ENCODE results near the gene AOC1.

AOC1 gene

GRCh38 chr7:150851492-150852370, 586 bp upstream of the AOC1 start:
- no peak for TF ChIP-seq CTCF (IDR thresholded peaks at IDR 0.05; ENCODE audit: borderline replicate concordance, insufficient read depth, low read depth, low read length)

GRCh38 chr7:150854066-150855000, 2.0 kb downstream of the AOC1 start:
- TF ChIP-seq CTCF (IDR thresholded peaks at IDR 0.05; ENCODE audit: borderline replicate concordance, insufficient read depth, low read depth, low read length), result no peak
- H3K4me3 ChIP-seq (ENCODE audit: low read depth, low read length), result no peak overlapping the region

More at GRCh38 chr7:150851492-150852370, 586 bp upstream of the AOC1 start:
- H3K4me3 ChIP-seq (ENCODE audit: low read depth, low read length), result no peak overlapping the region

- no peak overlapping the region for H3K4me3 ChIP-seq (ENCODE audit: low read depth, low read length)
- no peak for TF ChIP-seq CTCF (IDR thresholded peaks at IDR 0.05; ENCODE audit: borderline replicate concordance, insufficient read depth, low read depth, low read length)
Measured at GRCh38 chr7:150855046-150855445, 2.7 kb downstream of the AOC1 start.

- TF ChIP-seq CTCF (IDR thresholded peaks at IDR 0.05; ENCODE audit: borderline replicate concordance, insufficient read depth, low read depth, low read length), result no peak
- no peak overlapping the region for H3K4me3 ChIP-seq (ENCODE audit: low read depth, low read length)
Measured at GRCh38 chr7:150855476-150856302, 3.4 kb downstream of the AOC1 start.

GRCh38 chr7:150856303-150857275, 4.3 kb downstream of the AOC1 start:
- H3K4me3 ChIP-seq (ENCODE audit: low read depth, low read length), result no peak overlapping the region
- no peak for TF ChIP-seq CTCF (IDR thresholded peaks at IDR 0.05; ENCODE audit: borderline replicate concordance, insufficient read depth, low read depth, low read length)
